Middle frontal gyrus (tissue), 1 donor: ENCODE data around the gene CCBE1.

Experiments
- DNase-seq: peaks from one replicate; pipeline ENCODE4 v3.0.0-alpha.2; 2015; ENCODE audit warnings: low spot score; ENCODE audit errors: extremely low spot score

CCBE1 gene

DNA sequence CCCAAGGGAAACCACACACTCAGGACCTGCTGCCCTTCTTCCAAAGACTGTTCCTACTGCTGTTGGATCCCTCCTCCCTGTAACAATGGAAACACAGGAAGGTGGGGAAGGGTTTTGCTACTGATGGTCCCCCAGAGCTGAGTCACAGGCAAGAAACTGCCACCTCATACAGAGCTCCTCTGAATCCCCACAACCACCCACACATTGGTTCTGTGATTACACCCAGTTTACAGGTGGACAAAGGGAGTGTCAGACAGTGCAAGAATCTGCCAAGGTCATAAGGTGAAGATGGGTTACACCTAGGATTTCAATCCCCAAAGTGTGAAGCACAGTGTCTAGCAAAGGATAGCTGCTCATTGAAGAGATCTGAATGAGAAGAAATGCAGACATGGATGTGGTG is 196.5 kb downstream of the CCBE1 start:
- no peak for DNase-seq

DNA sequence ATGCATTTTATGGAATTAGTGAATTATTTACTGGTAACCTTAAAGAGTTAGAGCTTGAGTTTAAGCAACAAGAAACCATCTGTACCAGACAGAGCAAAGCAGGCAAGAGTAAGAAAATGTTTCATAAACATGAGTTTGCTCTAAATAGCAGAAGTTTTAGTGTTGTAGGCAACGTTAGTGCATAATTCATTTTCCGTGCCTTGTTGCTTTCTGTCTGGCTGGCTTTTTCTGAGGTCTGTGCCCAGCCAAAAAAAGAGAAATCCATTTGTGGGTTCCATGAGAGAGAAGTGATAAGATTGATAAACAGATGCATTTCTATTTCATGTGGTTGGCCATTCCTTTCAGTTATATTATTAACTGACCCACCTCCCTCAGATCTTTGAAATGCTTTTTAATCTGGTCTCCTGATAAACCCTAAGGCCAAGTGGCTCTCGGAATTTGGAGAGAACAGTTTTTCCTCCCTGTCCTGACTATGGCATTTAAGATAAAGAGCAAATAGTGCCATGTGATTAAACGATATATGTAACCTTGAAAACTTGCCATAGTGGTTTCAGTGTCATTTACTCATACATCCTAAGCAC is 198.6 kb downstream of the CCBE1 start:
- no peak for DNase-seq

DNA sequence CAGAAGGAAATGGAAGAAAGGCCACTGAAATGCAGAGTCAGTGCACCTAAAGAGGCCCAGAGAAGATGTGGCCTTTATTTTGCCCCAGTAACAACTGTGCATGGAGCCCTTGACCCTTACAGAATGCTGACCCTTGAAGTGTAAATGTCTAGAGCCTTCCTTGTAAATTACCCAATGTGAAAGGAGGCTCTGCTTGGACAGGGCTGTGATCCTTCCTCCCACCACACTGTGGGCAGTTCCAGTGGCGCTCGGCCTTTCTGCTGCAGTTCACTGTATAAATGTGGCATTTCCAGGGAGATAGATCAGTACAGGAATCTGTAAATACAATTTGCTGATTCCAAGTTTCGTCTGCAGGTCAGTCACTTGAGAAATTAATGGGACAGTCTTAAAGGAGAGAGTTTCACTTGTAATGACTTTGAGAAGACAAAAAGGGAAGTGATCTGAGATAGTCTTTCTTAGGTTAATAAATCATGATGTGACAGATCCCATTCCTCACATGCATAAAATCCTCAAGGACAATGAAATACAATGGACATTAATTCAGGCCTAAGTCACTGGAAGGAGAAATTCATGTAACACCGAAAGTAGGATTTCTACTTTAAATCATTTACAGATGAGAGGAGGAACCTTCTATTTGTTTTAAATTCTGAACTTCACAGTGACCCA is 204.3 kb downstream of the CCBE1 start:
- DNase-seq: no peak

DNA sequence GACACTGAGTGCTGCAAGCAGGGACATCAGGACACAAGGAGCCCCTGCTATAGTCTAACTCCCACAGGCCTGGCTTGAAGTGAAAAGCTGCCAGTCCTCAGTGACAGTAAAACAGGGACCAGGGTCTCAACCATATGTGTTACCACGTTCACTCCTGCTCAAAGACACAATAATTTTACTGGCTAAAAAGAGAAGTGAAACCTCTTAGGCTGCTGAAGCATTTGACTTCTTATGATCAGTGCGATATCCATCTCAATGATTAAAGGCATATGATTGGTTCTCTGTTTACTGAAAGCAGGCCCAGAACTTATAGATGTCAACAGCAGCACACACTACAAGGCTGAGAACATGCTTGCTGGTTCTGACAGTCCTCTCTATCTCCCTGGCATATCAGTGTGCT is 208.3 kb downstream of the CCBE1 start:
- DNase-seq: no peak

DNA sequence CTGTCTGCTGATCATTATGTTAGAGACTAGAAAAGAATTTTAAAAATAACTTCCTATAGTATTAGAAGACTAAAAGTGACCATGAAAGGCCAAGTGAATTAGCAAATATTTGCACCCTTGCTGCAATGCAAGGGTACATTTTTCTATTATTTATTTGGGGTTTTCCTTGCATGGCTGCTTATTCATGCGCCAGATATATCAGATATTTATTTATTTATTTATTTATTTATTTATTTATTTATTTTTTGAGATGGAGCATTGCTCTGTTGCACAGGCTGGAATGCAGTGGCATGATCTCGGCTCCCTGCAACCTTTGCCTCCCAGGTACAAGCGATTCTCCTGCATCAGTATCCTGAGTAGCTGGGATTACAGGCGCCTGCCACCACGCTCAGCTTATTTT is 211.8 kb downstream of the CCBE1 start:
- DNase-seq: no peak

DNA sequence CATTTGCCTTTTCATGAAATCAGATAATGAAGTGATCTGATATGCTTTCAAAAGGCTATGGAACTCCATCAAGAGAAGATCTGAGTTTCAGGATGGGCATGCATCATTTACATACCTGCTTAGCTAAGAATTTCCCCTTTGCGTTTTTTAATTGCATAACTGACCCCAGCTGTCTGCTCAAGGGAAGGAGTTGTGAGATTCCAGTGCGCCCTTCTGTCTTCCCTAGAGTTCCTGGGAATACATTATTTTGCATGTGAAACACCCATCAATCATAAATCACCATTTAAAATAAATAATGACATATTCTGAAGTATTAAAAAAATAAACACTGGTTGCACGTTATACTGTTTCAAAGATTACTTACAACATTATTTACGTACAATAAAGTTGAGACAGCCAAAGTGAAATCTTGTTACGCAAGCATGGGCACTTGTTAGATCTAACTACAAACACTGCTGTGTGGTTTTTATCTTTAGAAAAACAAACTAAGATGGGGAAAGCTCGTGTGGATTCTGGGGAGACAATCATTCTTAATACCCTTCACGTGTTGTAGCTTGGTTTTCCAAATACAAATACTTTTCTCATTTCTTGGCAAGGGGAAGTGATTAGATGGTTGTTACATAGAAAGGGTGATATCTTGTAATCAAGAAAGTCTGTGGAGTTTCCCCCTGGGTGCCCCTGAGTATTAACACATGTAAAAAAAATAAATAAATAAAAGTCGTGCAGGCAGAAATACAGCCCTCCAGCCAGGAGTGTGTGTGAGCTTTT is 212.5 kb downstream of the CCBE1 start:
- no peak for DNase-seq

DNA sequence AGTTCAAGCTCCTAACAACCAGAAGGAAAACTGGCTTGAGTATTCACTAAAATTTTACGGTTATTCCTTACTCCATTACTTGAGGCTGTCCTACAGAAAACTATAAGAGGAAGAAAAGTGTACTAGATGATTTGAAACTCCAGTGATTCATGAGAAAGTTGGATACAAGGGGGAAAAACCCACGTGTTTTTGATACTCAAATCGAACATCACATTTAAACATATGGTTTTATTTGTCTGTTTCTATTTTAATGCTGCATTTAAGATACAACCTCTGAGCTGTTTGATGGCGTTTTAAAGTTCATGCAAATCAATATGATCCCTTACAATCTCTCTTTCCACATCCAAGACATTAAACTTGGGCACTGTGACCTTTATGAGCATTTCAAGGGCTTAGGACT is 213.1 kb downstream of the CCBE1 start:
- DNase-seq: no peak

DNA sequence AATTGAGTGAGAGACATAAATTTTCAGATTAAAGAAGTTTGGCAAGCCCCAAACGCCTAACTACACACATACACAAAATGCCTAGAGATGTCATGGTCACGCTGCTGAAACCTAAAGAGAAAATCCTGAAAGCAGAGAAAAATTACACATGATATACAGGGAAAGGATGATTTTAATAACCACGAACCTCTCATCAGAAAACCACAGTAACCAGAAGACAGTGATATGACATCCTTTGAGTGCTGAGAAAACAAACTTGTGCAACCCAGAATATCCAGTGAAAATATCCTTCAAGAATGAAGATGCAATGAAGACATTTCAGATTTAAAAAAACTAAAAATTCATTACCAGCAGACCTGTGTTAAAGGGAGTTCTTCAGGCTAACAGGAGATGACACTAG is 215.8 kb downstream of the CCBE1 start:
- DNase-seq: no peak

DNA sequence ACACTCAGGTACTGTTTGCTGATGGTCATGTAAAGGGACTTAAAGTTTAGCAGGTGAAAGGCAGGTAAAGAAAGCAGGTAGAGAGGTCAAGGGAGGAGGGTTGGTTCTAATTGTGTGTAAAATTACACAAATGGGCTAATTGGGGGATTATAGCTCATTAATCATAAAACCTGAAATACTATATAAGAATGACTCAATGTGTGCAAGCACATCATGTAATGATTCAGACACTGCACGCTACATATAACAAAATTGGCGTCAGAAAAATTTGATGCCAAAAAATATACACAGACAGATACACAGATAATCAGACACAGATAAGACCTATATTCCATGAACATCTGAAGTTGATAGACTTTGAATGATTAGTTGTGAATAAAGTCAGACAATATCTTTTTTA is 217.4 kb downstream of the CCBE1 start:
- no peak for DNase-seq

DNA sequence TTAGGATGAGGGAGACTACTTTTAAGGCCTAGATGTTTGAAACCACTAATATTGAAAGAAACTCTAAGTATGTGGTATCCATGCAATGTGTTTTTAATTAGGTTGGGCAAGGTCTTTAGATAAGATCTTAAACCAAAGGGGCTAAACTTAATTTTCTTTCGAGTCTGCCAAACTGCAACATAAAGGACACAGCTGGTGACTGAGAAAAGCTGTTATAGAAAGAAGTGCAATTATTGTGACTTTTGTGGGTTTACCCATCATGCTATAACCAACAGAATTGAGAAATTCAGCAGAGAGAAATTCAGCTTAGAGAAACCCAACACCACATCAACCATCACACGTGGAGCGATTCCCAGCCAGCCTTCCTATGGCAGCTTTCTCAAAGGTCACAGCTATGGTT is 218.6 kb downstream of the CCBE1 start:
- DNase-seq: no peak

DNA sequence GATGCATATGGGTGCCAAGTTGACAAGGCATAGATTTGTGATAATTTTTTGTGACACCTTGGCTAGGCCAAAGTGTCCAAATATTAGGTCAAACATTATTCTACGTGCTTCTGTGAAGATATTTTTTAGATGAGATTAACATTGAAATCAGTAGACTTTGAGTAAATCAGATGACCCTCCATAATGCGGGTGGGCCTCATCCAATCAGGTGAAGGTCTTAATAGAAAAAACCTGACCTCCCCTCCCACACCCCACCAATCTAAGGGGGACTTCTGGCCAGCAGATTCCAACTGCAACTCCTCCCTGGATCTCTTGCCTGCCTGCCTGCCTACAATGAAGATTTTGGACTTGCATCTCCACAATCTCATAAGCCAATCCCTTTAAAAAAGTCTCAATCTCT is 219.4 kb downstream of the CCBE1 start:
- no peak for DNase-seq

DNA sequence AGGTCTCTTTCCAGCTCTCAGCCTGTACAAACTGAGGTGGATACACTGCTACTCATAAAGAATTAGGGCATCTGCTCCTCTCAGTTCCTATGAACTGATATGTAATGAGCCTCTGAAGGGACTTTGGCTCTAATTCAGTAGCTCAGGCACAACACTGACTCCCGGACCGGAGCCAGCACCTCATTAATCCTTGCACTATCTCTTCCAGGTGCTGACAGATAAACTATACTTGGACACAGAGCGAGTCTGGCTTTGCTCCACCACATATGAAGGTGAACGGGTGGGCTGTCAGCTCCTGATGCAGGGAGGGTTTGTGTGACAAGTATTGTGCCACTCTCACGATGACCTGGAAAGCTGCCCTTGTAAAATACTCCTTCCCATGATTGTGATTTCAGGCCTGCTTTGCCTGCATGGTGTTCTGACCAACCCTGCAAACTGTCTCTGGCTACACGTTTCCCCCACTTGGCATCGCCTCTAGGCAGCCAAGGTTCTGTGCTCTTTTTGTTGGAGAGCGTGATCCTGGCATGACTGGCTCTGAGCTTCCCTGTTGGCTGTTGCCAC is 226.6 kb downstream of the CCBE1 start:
- no peak for DNase-seq

DNA sequence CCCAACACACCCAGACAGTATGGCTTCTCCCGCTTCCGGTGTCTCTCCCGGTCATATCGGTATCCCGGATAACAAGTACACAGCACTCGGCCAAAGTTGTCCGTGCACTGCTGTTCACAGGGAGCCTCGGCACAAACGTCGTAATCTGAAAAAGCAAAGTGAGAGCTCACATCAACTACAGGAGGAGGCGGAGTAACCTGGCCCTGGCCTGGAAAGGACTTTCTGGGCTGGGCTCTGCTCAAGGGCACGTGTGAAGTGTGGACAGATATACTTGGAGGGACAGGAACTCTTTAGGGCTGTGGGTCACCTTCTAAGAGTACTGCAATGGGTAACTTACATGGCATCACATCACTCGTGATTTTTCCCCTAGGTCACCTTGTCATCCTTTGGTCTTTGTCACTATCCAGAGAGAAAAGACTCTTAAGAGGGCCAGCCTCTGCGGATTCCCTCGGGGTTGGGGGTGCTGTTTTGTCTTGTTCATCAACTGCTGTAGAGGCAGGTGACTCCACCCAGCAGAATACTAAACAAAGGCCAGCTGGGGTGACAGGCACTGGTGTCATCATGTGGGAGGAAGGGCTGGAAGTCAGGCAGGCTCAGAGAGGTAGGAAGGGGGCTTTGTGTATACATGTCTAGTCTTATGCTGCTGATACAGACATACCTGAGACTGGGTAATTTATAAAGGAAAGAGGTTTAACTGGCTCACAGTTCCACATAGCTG is 227.6 kb downstream of the CCBE1 start:
- DNase-seq: no peak

DNA sequence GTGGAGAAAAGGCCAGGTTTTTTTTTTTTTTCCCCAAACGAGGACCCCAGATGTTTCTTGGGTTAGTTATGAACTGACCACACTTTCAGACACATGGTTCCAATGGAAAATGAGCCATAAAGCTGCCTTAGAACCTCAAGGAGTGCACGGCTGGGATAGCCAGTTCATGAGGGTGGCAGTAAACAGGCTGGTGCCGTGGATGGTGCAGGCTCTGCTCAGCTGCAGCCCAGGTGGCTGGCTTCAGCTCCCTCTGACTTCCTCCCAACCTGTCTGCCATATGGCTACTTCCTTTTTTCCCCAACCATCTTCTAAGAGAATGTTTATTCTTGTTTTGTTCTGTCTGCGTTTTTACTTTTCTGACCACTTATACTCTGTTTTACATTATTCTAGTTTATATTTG is 228.4 kb downstream of the CCBE1 start:
- no peak for DNase-seq

DNA sequence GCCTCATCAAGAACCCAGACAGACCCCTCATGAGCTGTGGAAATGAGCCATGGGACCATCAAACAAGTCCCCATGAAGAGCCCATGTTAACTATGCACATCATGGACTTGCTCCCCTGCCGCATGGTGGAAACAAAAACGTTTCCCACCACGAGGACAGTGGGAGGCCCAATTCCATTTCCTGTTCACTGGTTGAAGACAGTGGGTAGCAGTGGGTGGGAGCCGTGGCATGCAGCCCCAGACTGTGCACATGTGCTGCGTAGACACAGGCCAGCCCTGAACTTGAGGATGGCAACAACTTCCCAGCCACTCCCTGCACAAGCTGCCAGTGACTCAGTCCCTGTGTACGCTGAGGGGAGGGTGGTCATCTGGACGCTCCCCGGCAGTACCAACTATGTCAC is 229.7 kb downstream of the CCBE1 start:
- no peak for DNase-seq

DNA sequence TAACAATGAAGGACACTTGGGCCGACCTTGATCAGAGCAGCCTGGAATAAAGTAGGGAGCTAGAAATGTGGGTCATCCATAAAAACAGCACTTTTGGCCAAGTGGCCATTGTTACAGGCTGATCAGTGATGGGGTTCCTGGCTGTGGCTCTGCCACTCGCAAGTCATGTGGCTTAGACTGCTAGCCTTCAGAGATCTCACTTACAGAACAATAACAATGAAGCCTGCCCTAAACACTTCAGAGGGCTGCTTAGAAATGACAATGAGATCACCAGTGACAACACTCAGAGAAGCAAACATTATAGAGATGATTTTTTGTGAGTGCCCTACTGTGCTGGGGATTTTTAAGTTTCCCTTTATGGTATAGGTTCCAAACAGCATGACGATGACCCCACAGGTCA is 230.2 kb downstream of the CCBE1 start:
- no peak for DNase-seq

DNA sequence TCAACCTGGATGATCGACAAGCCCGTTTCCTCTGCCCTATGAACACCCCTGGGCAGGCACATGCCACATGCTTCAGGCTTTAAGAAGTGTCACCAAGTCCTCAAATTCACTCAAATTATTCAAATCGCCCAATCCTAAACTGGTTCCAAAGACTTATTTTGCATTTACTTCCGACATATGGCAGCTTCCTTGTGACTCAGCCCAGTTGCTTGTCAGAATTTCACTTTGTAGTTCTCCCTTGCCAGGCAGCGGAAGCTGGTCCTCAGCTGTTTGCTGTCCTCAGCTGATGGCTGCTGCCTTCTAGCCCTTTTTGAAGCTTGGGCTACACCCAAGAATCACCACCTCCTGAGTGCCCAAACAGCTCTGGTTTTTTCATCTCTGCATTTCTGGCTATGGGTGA is 232.7 kb downstream of the CCBE1 start:
- DNase-seq: no peak

DNA sequence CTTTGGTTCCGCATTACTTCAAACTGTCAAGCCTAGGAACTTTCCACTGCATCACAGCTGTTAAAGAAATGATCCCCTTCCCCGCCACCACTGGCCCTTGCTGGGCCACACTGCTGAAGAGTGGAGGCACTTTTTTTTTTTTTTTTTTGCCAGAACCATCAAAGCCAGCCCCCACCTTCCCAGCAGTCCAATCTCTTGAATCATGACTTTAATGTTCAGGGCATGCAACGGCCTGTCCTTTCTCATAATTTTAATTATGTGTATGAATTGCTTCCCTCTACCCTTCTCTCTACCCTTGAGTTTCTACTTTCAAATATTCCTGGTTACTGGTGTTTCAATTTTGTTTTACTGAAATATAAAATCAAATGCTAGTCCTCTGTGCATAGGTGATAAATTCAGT is 236.1 kb downstream of the CCBE1 start:
- DNase-seq: no peak

DNA sequence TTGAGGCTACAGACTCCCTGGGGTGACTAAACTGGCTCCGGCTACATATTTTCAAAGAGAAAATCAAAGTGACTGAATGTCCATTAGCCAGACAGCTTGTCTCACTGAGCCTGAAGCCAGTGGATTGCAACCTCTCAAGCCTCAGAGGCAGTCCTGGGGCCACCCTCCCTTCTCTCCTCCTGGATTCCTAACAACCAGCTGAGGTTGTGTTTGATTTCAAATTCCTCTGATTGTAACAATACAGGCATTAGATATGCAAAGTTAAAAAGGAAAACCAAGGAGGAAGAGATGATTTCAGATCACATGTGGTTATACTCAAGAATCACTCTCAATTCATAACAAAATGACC is 237.2 kb downstream of the CCBE1 start:
- DNase-seq: no peak

DNA sequence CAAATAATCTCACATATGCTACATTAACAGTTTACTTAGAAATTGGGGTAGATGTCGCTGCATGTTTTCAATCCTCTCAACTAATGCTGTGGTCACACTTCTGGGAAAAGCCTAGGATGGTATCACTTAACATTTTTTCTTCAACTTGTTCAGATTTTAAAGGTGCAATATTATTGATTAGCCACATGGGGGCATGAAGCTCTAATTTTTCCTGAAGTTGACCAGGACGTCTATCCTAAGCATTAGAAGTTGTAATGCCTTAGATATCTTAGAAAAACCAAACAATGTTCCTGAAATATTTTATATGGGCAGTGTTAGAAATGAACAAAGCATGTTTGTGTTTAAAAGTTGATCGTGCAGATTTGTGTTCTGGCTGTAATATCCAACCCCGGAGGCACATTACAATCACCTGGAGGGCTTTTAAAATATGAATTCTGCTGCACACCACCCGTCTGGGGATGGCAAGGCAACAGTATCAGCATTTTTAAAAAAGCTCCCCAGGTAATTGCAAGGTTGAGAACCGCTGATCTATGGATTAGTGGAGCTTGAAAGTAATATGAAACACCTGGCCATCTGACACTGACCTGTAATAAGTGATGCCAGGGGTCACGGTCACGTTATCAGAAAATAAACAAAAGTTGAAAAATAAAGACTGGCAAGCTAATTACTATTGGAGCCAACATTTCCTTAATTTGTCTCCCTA is 237.7 kb downstream of the CCBE1 start:
- no peak for DNase-seq

DNA sequence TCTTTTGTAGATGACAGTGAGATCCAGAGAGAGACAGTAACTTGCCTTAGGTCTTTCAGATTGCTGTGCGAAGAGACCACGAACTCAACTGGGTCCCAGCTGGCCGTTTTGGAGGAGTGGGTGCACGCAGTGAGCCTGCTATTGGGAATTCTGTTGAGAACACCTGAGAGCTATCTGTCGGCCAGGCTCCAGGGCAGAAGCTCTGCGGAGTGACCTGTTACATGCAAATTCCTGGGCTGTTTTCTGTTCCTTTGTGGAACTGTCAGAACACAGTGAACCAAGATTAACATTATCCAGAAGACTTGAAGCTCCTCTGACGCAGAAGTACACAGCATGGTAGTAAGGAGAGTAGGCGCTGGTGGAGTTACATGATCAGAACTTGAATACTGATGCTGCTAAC is 238.6 kb downstream of the CCBE1 start:
- DNase-seq: no peak
